NCI-H345 treated with DMSO at 0.1 percent for 48 hours (cell line): ENCODE results near the gene STARD3.
"Not testable (repeated sequence)": the region's sequence is repeated elsewhere in the genome, so short reads cannot be mapped to it uniquely, and the experiment has no call there.

ENCODE experiments used
- DNase-seq: peaks from one replicate; lab custom pipeline; 2025; ENCODE audit not compliant: unreplicated experiment; lab: John Stamatoyannopoulos, UW

STARD3 gene

GRCh38 chr17:39706921-39707337 is 70.0 kb downstream of the STARD3 start:
- DNase-seq = no peak

GRCh38 chr17:39709319-39709997 is 72.5 kb downstream of the STARD3 start:
- no peak for DNase-seq

GRCh38 chr17:39709998-39710964 is 73.3 kb downstream of the STARD3 start:
- no peak for DNase-seq

- not testable (repeated sequence) for DNase-seq
Observed at GRCh38 chr17:39711071-39711470, 74.1 kb downstream of the STARD3 start.

- DNase-seq = no peak
Observed at GRCh38 chr17:39711851-39712250, 74.9 kb downstream of the STARD3 start.
